ENCODE measurements around the gene MGLL. TPM values are rescaled to one million over a fixed set of nuclear protein-coding genes. Genes with fewer than 3 reads are reported as not detected.

MGLL gene
- total RNA-seq, 4 donors from 2014 or later = 26.5 to 50.2 (median 43.8) TPM

- TF ChIP-seq POLR2A (IDR thresholded peaks at IDR 0.05) (no peak), CTCF (IDR thresholded peaks at IDR 0.05 in 4 of 5, conservative IDR thresholded peaks at IDR 0.05 in 1 of 5) (no peak)
- Histone ChIP-seq H3K27ac (no peak overlapping the region), H3K4me3 (no peak overlapping the region), H3K4me1 (peaks cover 0 to 5% of the 10 kb centered on the region in 2 donors), H3K9me3 (no peaks in the 10 kb centered on the region), H3K36me3 (no peaks in the 10 kb centered on the region), H3K27me3 (no peaks in the 10 kb centered on the region)
- ATAC-seq (no peak), DNase-seq (no peak)
- intact Hi-C loops (cut with DNase I; ENCODE audit: low total_unique reads) = no loop called here
- in situ Hi-C loops (cut with MboI; ENCODE audit: low sequenced_read_pairs in 4 of 4) = loop anchor here in 2 of 4 donors (10.0 kb wide), 2 partner anchors 317 to 327 kb away; no protein-coding TSS in a partner anchor
Observed at GRCh38 chr3:127647845-127648204, 174.5 kb downstream of the MGLL start.

DNA sequence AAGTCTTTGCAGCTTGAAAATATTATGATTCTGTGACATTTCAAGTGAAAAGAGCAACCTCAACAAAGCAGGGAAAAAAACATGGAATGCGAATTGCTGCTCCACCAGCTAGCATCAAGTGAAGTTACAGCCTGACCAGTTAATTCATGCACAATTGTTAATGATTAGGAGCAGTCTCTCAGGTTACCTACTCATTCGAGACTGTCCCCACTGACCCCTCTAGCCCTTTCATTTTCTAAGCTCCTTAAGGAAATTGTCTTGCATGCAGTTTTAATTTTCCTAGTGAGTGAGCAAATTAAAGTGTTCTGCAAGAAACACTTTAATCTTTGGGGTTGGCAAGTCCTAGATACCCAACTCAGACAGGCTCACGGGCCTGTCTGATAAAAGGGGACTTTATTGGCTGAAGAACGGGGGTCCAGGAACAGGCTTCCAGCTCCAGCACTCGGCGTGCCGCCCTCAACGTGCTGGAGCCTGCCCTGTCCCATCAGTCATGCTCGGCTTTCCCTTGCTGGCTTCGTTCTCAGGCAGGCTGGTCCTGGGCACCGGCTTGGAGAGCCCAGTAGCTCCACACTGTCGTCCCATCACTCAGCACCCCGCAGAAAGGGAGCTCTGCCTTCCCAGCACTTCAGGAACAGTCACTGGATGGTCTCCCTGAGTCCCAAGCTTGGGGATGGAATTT is 175.0 kb downstream of the MGLL start:
- Histone ChIP-seq H3K4me3 (no peak overlapping the region), H3K27me3 (no peaks in the 10 kb centered on the region), H3K4me1 (peaks cover 0 to 2% of the 10 kb centered on the region in 2 donors), H3K9me3 (no peaks in the 10 kb centered on the region), H3K27ac (no peak overlapping the region), H3K36me3 (no peaks in the 10 kb centered on the region)
- TF ChIP-seq POLR2A (IDR thresholded peaks at IDR 0.05) (no peak), CTCF (IDR thresholded peaks at IDR 0.05 in 4 of 5, conservative IDR thresholded peaks at IDR 0.05 in 1 of 5) (no peak)
- intact Hi-C loops (cut with DNase I; ENCODE audit: low total_unique reads) = no loop called here
- in situ Hi-C loops (cut with MboI; ENCODE audit: low sequenced_read_pairs in 4 of 4) = loop anchor here in 2 of 4 donors (10.0 kb wide), 2 partner anchors 317 to 327 kb away; no protein-coding TSS in a partner anchor
- ATAC-seq (no peak), DNase-seq (no peak)

DNA sequence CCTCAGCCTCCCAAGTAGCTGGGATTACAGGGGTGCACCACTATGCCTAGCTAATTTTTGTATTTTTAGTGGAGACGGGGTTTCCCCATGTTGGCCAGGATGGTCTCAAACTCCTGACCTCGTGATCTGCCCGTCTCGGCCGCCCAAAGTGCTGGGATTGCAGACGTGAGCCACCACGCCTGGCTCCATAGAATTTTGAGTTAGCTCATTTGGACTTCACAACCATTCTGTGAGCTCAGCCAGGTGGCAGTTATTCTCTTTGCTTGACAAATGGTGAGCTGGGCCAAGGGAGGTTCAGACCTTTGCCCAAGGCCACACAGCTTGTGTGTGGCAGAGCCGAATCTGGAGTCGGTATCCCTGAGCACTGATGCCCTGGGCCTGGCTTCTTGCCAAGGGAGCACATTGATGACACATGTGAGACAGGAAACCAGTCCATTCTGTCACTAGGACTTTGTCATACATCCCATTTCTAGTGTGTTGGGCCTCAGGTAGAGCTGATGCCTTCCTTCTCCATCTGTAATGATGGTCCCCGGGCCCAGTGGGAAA is 175.7 kb downstream of the MGLL start:
- in situ Hi-C loops (cut with MboI; ENCODE audit: low sequenced_read_pairs in 4 of 4) (loop anchor here in 2 of 4 donors (10.0 kb wide), 2 partner anchors 318 to 328 kb away; no protein-coding TSS in a partner anchor), intact Hi-C loops (cut with DNase I; ENCODE audit: low total_unique reads) (no loop called here)
- no peak for DNase-seq
- no peaks in the 10 kb centered on the region for H3K9me3 ChIP-seq
- no peak overlapping the region for H3K4me3 ChIP-seq
- no peaks in the 10 kb centered on the region for H3K4me1 ChIP-seq
- no peaks in the 10 kb centered on the region for H3K27me3 ChIP-seq
- TF ChIP-seq CTCF (IDR thresholded peaks at IDR 0.05 in 4 of 5, conservative IDR thresholded peaks at IDR 0.05 in 1 of 5) (no peak), POLR2A (IDR thresholded peaks at IDR 0.05) (no peak)
- no peak for ATAC-seq
- H3K27ac ChIP-seq = no peak overlapping the region
- no peaks in the 10 kb centered on the region for H3K36me3 ChIP-seq

DNA sequence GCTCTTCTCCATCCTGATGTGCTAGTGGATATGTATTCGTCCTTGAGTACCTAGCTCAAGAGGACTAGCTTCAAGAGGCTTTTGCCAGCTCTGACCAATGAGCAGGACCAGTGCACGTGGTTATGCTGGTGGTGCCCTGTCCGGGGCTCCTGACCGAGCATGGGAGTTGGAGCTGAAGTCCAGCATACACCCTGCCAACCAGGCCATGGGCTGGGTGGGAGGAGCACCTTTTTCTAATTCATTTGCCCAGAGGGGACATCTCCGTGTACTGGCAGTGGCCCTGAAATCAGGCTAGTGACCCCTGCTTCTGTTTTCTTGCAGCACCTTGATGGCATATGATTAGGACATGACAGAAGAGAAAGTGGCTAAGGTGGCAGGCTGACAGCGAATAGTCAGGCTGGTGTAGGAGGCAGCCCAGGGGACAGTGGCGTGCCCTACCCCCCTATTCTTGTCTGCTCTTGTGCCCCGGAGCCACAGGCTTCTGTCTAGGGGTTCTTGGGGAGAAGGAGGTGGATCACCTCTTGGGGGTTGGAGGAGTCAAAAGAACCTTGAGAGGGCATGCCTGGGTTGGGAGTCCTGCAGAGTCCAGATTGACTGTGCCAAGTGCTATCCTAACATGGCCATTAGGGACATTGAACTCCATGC is 176.8 kb downstream of the MGLL start:
- DNase-seq (no peak), ATAC-seq (no peak)
- Histone ChIP-seq H3K27ac (no peak overlapping the region), H3K4me3 (no peak overlapping the region), H3K9me3 (no peaks in the 10 kb centered on the region), H3K27me3 (no peaks in the 10 kb centered on the region), H3K4me1 (no peaks in the 10 kb centered on the region), H3K36me3 (no peaks in the 10 kb centered on the region)
- intact Hi-C loops (cut with DNase I; ENCODE audit: low total_unique reads) = no loop called here
- no peak for TF ChIP-seq CTCF (IDR thresholded peaks at IDR 0.05 in 4 of 5, conservative IDR thresholded peaks at IDR 0.05 in 1 of 5)
- no peak for TF ChIP-seq POLR2A (IDR thresholded peaks at IDR 0.05)
- in situ Hi-C loops (cut with MboI; ENCODE audit: low sequenced_read_pairs in 4 of 4) = loop anchor here in 2 of 4 donors (10.0 kb wide), 2 partner anchors 319 to 329 kb away; no protein-coding TSS in a partner anchor

Data from gastrocnemius medialis (tissue), 4 donors.